IPS DF 4.7 (cell line): ENCODE data around the gene DCDC2.
A peak's percentile ranks its signal among the peaks of the same experiment; 100 is the strongest.
"Not testable (repeated sequence)": the region's sequence is repeated elsewhere in the genome, so short reads cannot be mapped to it uniquely, and the experiment has no call there.

Source experiments
- DNase-seq: peaks from one replicate; pipeline ENCODE4 v3.0.0-alpha.2; 2013; ENCODE audit warnings: low spot score; ENCODE audit errors: extremely low read depth

Gene DCDC2

DNA sequence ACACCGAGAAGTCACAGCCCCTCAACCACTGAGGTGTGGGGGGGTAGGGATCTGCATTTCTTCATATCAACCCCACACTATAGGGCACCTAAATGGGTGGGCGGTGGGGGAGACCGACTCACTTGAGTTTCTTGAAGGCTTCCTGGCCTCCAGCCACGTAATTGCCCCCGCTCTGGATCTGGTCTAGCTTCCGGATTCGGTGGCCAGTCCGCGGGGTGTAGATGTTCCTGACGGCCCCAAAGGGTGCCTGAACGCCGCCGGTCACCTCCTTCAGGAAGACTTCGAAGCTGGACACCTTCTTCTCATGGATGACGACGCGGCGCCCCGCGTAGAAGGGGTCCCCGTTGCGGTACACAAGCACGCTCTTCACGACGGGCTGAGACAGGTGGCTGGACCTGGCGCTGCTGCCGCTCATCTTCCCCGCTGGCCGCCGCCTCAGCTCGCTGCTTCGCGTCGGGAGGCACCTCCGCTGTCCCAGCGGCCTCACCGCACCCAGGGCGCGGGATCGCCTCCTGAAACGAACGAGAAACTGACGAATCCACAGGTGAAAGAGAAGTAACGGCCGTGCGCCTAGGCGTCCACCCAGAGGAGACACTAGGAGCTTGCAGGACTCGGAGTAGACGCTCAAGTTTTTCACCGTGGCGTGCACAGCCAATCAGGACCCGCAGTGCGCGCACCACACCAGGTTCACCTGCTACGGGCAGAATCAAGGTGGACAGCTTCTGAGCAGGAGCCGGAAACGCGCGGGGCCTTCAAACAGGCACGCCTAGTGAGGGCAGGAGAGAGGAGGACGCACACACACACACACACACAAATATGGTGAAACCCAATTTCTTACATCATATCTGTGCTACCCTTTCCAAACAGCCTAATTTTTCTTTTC is at the start of gene DCDC2:
Gene DCDC2 (minus strand): TSS at position 724 of the 883 bp plus-strand sequence. CDS start 309 bp downstream, at position 415.
- DNase-seq: no peak

DNA sequence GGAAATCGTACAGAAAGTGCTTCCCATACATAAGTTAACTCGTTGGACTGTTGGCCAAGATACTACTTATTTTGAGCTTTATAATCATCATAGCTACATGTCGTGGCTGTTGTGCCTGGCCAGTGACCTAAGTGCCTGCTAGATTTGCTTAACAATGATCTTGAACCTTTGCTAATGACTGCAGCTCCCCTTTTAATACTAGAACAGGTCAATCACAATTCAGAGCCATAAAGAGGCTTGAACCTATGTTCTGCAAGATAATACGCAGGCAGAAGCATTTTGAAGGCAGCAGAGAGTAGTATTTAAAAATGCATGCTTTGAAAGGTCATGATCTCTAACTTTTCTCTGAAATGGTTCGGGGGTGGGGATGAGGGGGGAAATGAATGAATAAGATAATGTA is 47.4 kb upstream of the DCDC2 start:
- no peak for DNase-seq

DNA sequence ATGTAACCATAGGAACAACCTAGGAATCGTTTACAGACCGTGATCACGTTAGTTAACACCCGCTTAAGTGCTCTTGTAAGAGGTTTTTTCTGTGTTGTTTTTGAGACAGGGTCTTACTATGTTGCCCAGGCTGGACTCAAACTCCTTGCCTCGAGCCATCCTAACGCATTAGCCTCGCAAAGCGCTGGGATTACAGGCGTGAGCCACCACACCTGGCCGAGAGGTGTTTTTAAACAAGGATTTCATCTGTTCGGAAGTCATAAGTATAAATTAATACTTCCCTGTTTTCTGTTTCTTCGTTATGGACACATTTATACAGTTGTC is 45.6 kb upstream of the DCDC2 start:
- no peak for DNase-seq

DNA sequence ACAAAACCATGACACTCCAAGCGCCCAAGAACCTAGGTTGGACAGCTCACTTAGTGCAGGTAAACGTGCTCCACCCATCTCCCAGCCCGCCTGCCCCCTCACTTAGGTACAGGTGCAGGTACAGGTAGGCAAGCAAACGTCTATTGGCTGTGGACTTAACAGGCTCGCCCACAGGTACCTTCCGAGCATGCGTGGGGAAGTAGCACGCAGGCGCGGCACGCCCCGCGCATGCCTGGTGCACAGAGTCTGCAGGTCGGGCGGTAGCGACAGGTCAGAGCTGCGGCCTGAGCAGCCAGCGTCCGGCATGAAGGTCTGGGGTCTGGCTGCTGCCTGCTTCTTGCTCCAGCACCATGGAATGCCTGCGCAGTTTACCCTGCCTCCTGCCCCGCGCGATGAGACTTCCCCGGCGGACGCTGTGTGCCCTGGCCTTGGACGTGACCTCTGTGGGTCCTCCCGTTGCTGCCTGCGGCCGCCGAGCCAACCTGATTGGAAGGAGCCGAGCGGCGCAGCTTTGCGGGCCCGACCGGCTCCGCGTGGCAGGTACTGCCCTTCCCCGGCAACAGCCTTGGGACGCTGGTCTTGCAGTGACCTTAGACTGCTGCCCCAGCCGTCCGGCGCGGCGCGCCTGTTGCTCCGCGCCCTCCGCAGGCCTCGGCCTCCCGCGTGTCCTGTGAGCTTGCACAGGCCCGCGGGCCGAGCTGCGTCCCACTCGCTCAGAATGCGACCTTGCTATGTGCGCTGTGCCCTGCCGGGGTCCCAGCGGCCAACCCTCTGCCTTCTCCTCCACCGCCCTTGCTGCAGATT is 45.0 kb upstream of the DCDC2 start, which contains the start of gene MRS2:
Gene MRS2 (plus strand): TSS at position 240 of the 804 bp plus-strand sequence. CDS start 111 bp downstream, at position 351.
- peak; percentile 64 for DNase-seq

DNA sequence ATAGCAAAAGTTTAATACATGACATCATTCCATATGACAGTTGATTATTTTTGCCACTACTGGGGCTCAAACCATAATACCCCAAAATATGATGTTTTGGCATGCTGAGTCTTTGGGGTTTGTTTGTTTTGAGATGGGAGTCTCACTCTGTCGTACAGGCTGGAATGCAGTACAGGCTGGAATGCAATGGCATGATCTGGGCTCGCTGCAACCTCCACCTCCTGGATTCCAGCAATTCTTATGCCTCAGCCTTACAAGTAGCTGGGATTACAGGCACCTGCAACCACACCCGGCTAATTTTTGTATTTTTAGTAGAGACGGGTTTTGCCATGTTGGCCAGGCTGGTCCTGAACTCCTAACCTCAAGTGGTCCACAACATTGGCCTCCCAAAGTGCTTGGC is 43.6 kb upstream of the DCDC2 start:
- no peak for DNase-seq

DNA sequence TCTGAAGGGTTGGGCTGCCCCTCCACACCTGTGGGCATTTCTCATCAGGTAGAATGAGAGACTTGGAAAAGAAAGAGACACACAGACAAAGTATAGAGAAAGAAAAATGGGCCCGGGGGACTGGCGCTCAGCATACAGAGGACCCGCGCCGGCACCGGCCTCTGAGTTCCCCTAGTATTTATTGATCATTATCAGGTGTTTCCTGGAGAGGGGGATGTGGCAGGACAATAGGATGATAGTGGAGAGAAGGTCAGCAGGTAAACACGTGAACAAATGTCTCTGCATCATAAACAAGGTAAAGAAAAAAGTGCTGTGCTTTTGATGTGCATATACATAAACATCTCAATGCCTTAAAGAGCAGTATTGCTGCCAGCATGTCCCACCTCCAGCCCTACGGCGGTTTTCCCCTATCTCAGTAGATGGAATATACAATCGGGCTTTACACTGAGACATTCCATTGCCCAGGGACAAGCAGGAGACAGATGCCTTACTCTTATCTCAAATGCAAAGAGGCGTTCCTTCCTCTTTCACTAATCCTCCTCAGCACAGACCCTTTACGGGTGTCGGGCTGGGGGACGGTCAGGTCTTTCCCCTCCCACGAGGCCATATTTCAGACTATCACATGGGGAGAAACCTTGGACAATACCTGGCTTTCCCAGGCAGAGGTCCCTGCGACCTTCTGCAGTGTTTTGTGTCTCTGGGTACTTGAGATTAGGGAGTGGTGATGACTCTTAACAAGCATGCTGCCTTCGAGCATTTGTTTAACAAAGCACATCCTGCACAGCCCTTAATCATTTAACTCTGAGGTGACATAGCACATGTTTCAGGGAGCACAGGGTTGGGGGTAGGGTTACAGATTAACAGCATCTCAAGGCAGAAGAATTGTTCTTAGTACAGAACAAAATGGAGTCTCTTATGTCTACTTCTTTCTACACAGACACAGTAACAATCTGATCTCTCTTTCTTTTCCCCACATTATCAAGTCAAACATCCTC is 42.5 kb upstream of the DCDC2 start:
- not testable (repeated sequence) for DNase-seq

DNA sequence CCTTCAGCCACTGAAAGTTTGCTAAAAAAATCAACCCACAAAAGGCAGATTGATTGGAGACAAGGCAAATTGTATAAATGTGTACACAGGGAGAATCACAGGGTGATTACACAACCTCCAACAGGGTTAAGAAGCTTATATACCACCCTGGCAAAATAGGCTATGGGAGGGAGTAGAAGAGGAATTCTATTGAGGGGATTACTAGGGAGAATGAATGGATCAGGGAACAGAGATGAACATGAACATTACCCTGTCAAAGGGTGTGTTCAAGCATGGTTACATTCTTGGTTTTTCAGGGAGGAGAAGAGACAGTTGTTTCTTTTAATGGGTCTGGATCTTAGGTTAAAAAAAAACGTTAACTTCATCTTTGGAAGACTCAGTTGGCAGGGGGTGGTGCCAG is 39.8 kb upstream of the DCDC2 start:
- no peak for DNase-seq

DNA sequence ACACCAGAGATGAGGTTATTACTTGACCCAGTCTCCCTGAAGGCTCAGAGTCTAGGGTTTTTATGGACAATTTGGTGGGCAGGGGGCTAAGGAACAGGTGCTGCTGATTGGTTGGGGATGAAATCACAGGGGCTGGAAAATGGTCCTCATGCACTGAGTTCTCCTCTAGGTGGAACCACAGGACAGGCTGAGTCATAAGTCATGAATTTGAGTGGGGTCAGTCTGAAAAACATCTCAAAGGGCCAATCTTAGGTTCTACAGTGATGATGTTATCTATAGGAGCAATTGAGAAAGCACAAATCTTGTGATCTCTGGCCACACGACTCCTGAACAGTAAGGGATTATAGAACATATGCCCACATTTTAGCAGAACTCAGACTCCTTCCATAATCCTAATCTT is 39.0 kb upstream of the DCDC2 start:
- DNase-seq: no peak

DNA sequence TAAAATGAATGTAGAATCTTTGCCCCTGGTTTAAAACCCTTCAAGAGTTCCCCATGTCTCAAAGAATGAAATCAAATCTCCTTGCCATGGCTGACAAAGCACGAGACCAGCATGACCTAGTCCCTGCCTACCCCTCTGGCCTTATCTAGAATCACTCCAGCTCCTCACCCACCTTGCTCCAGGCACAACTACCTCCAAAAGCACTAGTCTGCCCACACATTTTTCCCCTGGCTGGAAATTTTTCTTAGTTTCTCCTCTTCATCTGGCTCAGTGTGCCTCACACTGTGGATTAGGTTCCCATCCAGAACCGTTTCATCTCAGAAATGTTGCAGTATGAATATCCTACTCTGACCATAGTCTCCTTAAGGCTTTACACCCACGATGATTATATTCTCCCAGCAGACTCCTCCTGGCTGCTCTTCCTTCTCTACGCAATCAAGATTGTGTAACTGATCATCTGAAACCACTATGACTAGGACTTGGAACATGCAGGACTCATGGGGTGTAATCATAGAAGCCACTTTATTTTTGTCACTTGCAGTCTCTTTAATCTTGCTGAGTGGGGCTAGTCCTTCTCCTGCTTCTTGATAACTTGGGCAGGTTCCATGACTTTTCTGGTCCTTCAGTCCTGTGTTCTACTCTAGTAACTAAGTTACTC is 37.0 kb upstream of the DCDC2 start:
- DNase-seq: no peak

DNA sequence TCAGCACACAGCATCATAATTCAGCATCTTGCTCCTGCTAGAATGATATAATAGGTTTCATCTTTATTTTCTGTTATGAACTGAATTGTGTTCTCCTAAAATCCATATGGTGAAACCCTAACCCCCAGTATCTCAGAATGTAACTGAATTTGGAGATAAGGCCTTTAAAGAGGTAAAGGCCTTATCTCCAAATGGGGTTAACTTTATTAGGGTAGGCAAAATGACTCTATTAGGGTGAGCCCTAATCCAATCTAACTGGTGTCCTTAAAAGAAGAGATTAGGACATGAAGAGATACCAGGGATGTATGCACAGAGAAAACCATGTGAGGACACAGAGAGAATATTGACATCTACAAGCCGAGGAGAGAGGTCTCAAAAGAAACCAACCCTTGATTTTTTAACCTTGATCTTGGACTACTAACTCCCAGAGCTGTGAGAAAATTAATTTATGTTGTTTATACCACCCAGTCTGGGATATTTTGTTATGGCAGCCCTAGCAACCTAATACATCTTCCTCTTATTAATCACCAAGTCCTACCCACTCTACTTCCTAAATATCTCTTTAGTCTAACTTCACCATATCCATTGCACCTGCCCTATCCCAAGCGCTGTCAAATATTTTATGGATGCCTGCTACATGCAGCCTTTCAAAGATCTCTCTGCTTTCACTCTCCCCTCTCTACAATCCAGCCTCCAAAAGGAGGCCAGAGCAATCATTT is 36.4 kb upstream of the DCDC2 start:
- DNase-seq: no peak

DNA sequence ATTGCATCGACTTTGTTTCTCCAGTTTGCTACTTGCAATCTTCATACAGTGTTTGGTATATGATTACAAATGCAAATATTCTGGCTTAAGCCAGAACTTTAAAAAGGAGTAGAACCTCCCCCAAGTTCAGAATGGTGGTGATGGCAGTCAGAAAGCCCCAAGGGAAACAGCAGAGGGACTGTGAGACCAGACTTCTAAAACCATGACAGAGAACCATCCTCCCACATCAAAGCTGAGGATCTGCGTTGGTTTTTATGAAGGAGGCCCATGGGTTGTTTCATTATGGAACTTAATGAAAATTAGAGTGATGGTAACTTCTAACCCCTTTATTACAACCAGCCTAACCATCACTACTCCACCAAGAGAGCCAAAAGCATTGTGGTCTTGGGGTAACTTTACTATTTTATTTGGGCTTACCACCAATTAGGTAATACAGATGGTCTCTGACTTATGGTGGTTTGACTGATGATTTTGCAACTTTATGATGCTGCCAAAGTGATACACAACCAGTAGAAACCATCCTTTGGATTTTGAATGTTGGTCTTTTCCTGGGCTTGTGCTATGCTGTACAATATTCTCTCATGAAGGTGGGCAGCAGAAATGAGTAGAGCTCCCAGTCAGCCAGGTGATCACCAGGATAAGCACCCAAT is 34.0 kb upstream of the DCDC2 start:
- no peak for DNase-seq

DNA sequence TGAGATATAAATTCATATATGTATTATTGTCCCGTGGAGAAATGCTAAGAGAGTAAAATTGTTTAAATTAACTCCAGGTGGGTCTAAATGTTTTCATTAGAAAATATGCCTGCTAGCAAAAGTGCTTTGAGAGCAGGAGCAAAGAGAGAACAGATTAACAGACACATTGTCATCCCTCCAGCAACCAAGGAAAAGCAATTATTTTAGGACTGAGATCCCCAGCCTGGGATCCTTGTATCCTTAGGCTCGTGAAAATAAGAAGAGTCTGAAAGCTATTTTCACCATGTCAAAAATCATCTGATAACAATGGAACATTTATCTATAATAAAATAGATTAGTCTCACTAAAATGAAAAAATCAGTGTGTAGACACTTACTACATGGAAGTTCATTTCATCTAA is 33.3 kb upstream of the DCDC2 start:
- DNase-seq: no peak

DNA sequence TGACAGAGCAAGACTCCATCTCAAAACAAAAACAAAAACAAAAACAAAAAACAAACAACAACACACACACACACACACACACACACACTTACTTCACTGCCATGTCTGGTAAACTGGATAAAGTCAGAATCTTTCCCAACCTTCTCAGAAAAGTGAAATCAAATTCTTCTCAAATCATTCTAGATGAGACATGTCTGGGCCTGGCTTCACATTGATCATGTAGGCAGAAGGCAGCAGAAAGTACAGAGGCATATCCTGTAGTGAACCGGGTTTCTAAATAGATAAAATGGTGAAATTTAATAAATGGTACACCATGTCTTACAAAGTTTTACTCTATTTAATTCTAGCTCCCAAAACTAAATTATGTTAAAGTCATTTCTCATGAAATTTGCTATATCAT is 30.0 kb upstream of the DCDC2 start:
- DNase-seq: no peak

DNA sequence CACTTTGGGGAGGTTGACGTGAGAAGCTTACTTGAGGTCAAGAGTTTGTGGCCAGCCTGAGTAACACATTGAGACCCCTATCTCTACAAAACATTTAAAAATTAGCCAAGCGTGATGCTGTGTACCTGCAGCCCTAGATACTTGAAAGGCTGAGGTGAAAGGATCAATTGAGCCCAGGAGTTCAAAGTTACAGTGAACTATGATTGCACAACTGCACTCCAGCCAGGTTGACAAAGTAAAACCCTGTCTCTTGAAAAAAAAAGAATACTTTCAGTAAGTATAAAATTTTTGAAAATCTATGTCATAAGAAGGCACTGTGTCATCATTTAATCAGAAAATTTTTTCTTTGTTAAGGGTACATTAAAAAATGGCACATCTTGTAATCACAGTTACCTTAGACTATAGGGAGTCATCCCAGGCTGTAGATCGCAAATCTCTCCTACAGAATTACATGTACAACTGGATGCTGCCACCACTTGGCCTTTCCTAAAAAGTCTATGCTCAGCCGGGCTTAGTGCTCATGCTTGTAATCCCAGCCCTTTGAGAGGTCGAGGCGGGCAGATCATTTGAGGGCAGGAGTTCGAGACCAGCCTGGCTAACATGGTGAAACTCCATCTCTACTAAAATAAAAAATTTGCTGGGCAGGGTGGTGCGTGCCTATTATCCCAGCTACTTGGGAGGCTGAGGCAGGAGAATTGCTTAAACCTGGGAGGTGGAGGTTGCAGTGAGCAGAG is 27.8 kb upstream of the DCDC2 start:
- no peak for DNase-seq

DNA sequence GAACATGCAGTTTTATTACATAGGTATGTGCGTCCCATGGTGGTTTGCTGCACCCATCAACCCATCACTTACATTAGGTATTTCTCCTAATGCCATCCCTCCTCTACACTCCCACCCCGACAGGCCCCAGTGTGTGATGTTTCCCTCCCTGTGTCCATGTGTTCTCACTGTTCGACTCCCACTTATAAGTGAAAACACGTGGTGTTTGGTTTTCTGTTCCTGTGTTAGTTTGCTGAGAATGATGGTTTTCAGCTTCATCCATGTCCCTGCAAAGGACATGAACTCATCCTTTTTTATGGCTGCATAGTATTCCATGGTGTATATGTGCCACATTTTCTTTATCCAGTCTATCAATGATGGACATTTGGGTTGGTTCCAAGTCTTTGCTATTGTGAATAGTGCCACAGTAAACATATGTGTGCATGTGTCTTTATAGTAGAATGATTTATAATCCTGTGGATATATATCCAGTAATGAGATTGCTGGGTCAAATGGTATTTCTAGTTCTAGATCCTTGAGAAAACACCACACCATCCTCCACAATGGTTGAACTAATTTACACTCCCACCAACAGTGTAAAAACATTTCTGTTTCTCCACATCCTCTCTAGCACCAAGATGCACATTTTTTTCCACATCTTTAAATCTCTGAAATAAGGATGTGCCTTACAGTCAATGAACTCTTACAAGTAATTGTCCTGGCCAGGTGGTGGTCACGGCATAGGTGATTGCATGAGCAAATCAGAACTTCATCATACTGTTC is 26.7 kb upstream of the DCDC2 start:
- DNase-seq: not testable (repeated sequence)

DNA sequence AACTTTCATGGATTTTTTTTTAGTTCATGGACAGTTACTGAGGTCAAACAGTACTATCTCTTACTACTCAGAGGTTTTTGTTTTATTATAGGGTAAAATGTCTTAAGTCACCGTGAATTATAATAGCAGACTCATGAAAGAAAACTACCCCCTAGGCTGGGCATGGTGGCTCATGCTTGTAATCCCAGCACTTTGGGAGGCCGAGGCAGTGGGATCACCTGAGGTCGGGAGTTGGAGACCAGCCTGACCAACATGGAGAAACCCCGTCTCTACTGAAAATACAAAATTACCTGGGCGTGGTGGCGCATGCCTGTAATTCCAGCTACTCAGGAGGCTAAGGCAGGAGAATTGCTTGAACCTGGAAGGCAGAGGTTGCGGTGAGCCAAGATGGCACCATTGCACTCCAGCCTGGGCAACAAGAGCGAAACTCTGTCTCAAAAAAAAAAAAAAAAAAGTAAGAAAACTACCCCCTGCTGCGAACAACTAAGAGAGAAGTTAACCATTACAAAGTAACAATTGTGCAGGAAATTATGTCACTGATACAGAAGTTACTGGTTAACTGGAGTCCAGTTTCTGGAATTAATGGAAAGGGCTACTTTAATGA is 25.1 kb upstream of the DCDC2 start:
- not testable (repeated sequence) for DNase-seq

DNA sequence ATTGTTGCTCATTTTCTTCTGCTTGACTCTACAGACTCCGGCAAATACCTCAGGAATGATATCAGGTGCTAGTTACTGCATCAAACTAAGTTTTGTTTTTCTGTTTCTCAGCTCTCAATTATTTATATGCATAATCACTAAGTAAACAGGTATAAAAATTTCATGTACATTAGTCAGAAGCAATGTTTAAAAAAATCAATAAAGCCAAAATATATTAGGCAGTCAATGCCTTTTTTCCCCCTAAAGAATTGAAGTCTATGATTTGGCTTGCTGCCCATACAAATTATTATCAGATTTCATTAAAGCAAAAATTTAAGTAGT is 24.3 kb upstream of the DCDC2 start:
- DNase-seq: no peak
